ENCODE measurements around the gene FCHSD2. TPM values are rescaled to one million over a fixed set of nuclear protein-coding genes. Genes with fewer than 3 reads are reported as not detected.
A peak's percentile ranks its signal among the peaks of the same experiment; 100 is the strongest.

The FCHSD2 gene
- total and polyA plus RNA-seq, 2 of the 8 experiments (the other 6 are each of a cell fraction or from before 2014, with no cell fraction given): 4.1 to 7.8 TPM

GRCh38 chr11:73176145-73176873, 34.2 kb upstream of the FCHSD2 start:
- Histone ChIP-seq H3K14ac (ENCODE audit: insufficient read length) (no peak overlapping the region), H3K9ac (replicated peaks in 1 of 4; ENCODE audit: extremely low read depth in 1 of 4, low read depth in 3 of 4, low read length in 3 of 4) (no peak overlapping the region), H3K27me3 (replicated peaks in 1 of 4; ENCODE audit: control insufficient read depth in 3 of 4, extremely low read depth in 1 of 4, insufficient read depth in 3 of 4, low read length in 3 of 4) (no peaks in the 10 kb centered on the region), H2BK20ac (ENCODE audit: low read length) (no peak overlapping the region), H4K91ac (replicated peaks; ENCODE audit: insufficient read length, low read length) (no peak overlapping the region), H2AFZ (ENCODE audit: low read length) (no peak overlapping the region), H3K4ac (replicated peaks; ENCODE audit: insufficient read length, low read depth, low read length) (no peak overlapping the region), H3K9me3 (ENCODE audit: insufficient read depth in 2 of 2, low read depth in 1 of 2, low read length in 1 of 2) (no peaks in the 10 kb centered on the region), H2BK15ac (ENCODE audit: low read length) (no peak overlapping the region), H4K8ac (ENCODE audit: extremely low read depth, insufficient read depth, low read length) (no peak overlapping the region), H3K23ac (ENCODE audit: insufficient read length) (no peak overlapping the region), H3K4me1 (replicated peaks in 1 of 4; ENCODE audit: control insufficient read depth in 3 of 4, insufficient read depth in 4 of 4, low read length in 3 of 4) (no peaks in the 10 kb centered on the region), H4K20me1 (replicated peaks in 1 of 2; ENCODE audit: control insufficient read depth in 1 of 2, insufficient read depth in 2 of 2, low read length in 2 of 2) (no peaks in the 10 kb centered on the region), H2BK120ac (replicated peaks; ENCODE audit: low read depth, low read length) (no peak overlapping the region), H3K79me1 (ENCODE audit: low read depth, low read length) (no peaks in the 10 kb centered on the region), H2BK12ac (ENCODE audit: low read depth, low read length) (no peak overlapping the region), H4K5ac (ENCODE audit: insufficient read length, low read depth, low read length) (no peak overlapping the region), H3K56ac (replicated peaks; ENCODE audit: insufficient read length, low read depth, low read length) (no peak overlapping the region), H3K27ac (ENCODE audit: low read depth, low read length) (no peak overlapping the region), H3K23me2 (ENCODE audit: low read depth, low read length) (no peaks in the 10 kb centered on the region), H3K4me3 (ENCODE audit: extremely low read depth in 1 of 4, insufficient read depth in 2 of 4, low read depth in 3 of 4, low read length in 4 of 4) (no peak overlapping the region), H3K18ac (ENCODE audit: extremely low read depth, low read length) (no peak overlapping the region), H3K79me2 (ENCODE audit: control insufficient read depth in 1 of 2, insufficient read depth in 2 of 2, low read length in 2 of 2) (no peaks in the 10 kb centered on the region), H3K36me3 (ENCODE audit: control insufficient read depth in 2 of 4, insufficient read depth in 4 of 4, low read length in 3 of 4) (no peaks in the 10 kb centered on the region), H2BK5ac (ENCODE audit: low read depth, low read length) (peak overlapping the region; percentile 32; the same call in 1 of the 2 replicates), H3K4me2 (ENCODE audit: insufficient read depth in 1 of 2, low read depth in 2 of 2, low read length in 2 of 2) (no peak overlapping the region), H2AK5ac (ENCODE audit: low read depth, low read length) (no peak overlapping the region)
- FAIRE-seq (no peak), DNase-seq (ENCODE audit: low read depth in 1 of 2, low spot score in 2 of 2) (no peak)
- 82% methylated on average over 5 of the region's 5 CpGs; no CpG with 5 or more reads in 1 of the 2 experiments for WGBS, 2 experiments (ENCODE audit: extremely low coverage in 1 of 2, insufficient coverage in 1 of 2, insufficient read length in 1 of 2, insufficient replicate concordance in 2 of 2, low coverage in 1 of 2, low lambda C conversion rate in 2 of 2, missing lambda C conversion rate in 1 of 2)
- ChIA-PET CTCF (ENCODE audit: partially characterized antibody) (interaction anchor here (0.5 to 9.4 kb wide), 21 partner anchors 8 to 586 kb away, joined by 3 to 258 read pairs (median 5); partner anchors contain the start of gene FCHSD2), POLR2A (ENCODE audit: partially characterized antibody) (interaction anchor here (1.6 kb wide), 1 partner anchor 342 kb away, joined by 3 read pairs; no protein-coding TSS in a partner anchor)
- no peak for TF ChIP-seq RXRA (IDR thresholded peaks at IDR 0.05; ENCODE audit: insufficient read depth, low read depth, low read length)
- TF ChIP-seq, protein P1, sequence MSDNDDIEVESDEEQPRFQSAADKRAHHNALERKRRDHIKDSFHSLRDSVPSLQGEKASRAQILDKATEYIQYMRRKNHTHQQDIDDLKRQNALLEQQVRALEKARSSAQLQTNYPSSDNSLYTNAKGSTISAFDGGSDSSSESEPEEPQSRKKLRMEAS (IDR thresholded peaks at IDR 0.05): no peak
- TF ChIP-seq NANOG (IDR thresholded peaks at IDR 0.05; ENCODE audit: insufficient read depth, low read depth, low read length, poor library complexity, severe bottlenecking): no peak
- no peak for TF ChIP-seq KDM5A (IDR thresholded peaks at IDR 0.05; ENCODE audit: low read length)
- no peak for TF ChIP-seq BCL11A (IDR thresholded peaks at IDR 0.05; ENCODE audit: low read depth in 2 of 2, low read length in 2 of 2)
- no peak for TF ChIP-seq RNF2 (IDR thresholded peaks at IDR 0.05; ENCODE audit: borderline replicate concordance, low read depth, low read length, missing control alignments, poor library complexity, severe bottlenecking)
- no peak for TF ChIP-seq TAF1 (IDR thresholded peaks at IDR 0.05; ENCODE audit: low read depth, low read length)
- no peak for TF ChIP-seq GTF2F1 (IDR thresholded peaks at IDR 0.05; ENCODE audit: borderline replicate concordance, low read depth, low read length)
- TF ChIP-seq SRF (IDR thresholded peaks at IDR 0.05; ENCODE audit: low read depth, low read length): no peak
- TF ChIP-seq JUN (IDR thresholded peaks at IDR 0.05; ENCODE audit: low read depth, low read length): no peak
- no peak for TF ChIP-seq SIRT6 (IDR thresholded peaks at IDR 0.05; ENCODE audit: low read length)
